Measurements from ENCODE around the gene SLC26A3.

DNA sequence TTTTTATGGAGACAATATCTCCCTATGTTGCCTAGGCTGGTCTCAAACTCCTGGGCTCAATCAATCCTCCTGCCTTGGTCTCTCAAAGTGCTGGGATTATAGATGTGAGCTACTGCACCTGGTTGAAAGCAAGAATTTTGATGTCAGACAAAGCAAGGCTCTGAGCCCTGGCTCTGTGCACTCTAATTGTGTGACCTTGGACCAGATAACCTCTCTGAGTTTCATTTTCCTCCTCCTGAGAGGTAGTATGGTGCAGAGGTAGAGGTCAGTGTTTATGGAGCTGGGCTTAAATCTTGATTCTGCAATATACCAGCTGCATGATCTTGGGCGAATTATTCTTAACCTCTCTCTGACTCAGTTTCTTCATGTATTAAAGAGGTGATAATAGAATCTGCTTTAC, 31.4 kb upstream of the SLC26A3 start:
- TF ChIP-seq, protein P1, sequence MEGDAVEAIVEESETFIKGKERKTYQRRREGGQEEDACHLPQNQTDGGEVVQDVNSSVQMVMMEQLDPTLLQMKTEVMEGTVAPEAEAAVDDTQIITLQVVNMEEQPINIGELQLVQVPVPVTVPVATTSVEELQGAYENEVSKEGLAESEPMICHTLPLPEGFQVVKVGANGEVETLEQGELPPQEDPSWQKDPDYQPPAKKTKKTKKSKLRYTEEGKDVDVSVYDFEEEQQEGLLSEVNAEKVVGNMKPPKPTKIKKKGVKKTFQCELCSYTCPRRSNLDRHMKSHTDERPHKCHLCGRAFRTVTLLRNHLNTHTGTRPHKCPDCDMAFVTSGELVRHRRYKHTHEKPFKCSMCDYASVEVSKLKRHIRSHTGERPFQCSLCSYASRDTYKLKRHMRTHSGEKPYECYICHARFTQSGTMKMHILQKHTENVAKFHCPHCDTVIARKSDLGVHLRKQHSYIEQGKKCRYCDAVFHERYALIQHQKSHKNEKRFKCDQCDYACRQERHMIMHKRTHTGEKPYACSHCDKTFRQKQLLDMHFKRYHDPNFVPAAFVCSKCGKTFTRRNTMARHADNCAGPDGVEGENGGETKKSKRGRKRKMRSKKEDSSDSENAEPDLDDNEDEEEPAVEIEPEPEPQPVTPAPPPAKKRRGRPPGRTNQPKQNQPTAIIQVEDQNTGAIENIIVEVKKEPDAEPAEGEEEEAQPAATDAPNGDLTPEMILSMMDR (conservative IDR thresholded peaks at IDR 0.05 in 1 of 2, IDR thresholded peaks at IDR 0.05 in 1 of 2; ENCODE audit: low read depth in 1 of 2, low read length in 2 of 2): no peak
- no peak for TF ChIP-seq EZH2 (IDR thresholded peaks at IDR 0.05; ENCODE audit: low read length, missing control alignments)
